Smooth muscle cell (in vitro differentiated cells): ENCODE results near the gene NECAB3. TPM values are rescaled to one million over a fixed set of nuclear protein-coding genes. Genes with fewer than 3 reads are reported as not detected.
A peak's percentile ranks its signal among the peaks of the same experiment; 100 is the strongest.

ENCODE experiments used
- DNase-seq: peaks from one replicate; lab custom pipeline; 2025; ENCODE audit not compliant: unreplicated experiment; lab: John Stamatoyannopoulos, UW
- H2AFZ ChIP-seq: fragments of 200-600 bp; sonication (generic); 2 replicates; pipeline ENCODE4 v1.6.0; 2016; ENCODE audit warnings: antibody characterized with exemption, low read depth, mild to moderate bottlenecking
- H3F3A ChIP-seq: fragments of 200-600 bp; sonication (generic); 2 replicates; pipeline ENCODE4 v1.6.0; 2017; ENCODE audit warnings: antibody characterized with exemption, low read depth
- H3K27ac ChIP-seq: fragments of 200-600 bp; sonication (generic); 2 replicates; pipeline ENCODE4 v1.5.1; 2016; ENCODE audit warnings: low read depth, mild to moderate bottlenecking
- H3K27me3 ChIP-seq: fragments of 200-600 bp; sonication (generic); 2 replicates; pipeline ENCODE4 v1.6.1; 2016; ENCODE audit warnings: low read depth, mild to moderate bottlenecking
- H3K36me3 ChIP-seq: fragments of 200-600 bp; sonication (generic); 2 replicates; pipeline ENCODE4 v1.5.1; 2016; ENCODE audit warnings: low read depth
- H3K4me1 ChIP-seq: fragments of 200-600 bp; sonication (generic); 2 replicates; pipeline ENCODE4 v1.5.1; 2016; ENCODE audit warnings: low read depth
- H3K4me2 ChIP-seq: fragments of 200-600 bp; sonication (generic); 2 replicates; pipeline ENCODE4 v1.6.0; 2016; ENCODE audit warnings: mild to moderate bottlenecking
- H3K4me3 ChIP-seq: fragments of 200-600 bp; sonication (generic); 2 replicates; pipeline ENCODE4 v1.5.1; 2016; ENCODE audit warnings: mild to moderate bottlenecking
- H3K79me2 ChIP-seq: fragments of 200-600 bp; sonication (generic); 2 replicates; pipeline ENCODE4 v1.6.0; 2016; ENCODE audit warnings: low read depth, mild to moderate bottlenecking
- H3K9ac ChIP-seq: fragments of 200-600 bp; sonication (generic); 2 replicates; pipeline ENCODE4 v1.6.0; 2016; ENCODE audit warnings: low read depth
- H3K9me3 ChIP-seq: fragments of 200-600 bp; sonication (generic); replicated peaks from 2 replicates; pipeline ENCODE4 v1.5.1; 2016; ENCODE audit warnings: low read depth
- H4K20me1 ChIP-seq: fragments of 200-600 bp; sonication (generic); 2 replicates; pipeline ENCODE4 v1.6.0; 2016; ENCODE audit warnings: low read depth
- CTCF ChIP-seq: fragments of 200-600 bp; sonication (generic); IDR thresholded peaks from 2 replicates; pipeline ENCODE4 v1.5.1; 2017; ENCODE audit warnings: borderline replicate concordance, mild to moderate bottlenecking, antibody characterized with exemption; ENCODE audit not compliant: insufficient read depth, poor library complexity, severe bottlenecking
- WGBS: methylation state at CpG from one replicate; pipeline ENCODE4 v1.1.7; 2016; ENCODE audit warnings: low lambda C conversion rate; 5-methylcytosine and 5-hydroxymethylcytosine counted together
- polyA plus RNA-seq: library from polyadenylated mRNA; unstranded; fragments of >200 nt; fragmentation: Nextera tagmentation; extraction: Ambion mirVana; gene quantifications from 2 replicates; pipeline ENCODE4 v1.2.1, GENCODE V29; 2016
- total RNA-seq: library from RNA; depleted of rRNA; stranded (reverse); fragments of >200 nt; gene quantifications from 2 replicates; pipeline ENCODE4 v1.2.3, GENCODE V29; 2014

The NECAB3 gene
- total and polyA plus RNA-seq, 2 experiments from 2014 or later = 20.3 to 25.8 TPM

- 100% methylated on average over 2 of the region's 2 CpGs for WGBS
These were observed 9.5 kb downstream of the NECAB3 start for GRCh38 chr20:33664762-33665144.

GRCh38 chr20:33664085-33664761 lies 10.0 kb downstream of the NECAB3 start:
- peaks cover 5% of the 10 kb centered on the region for H3K79me2 ChIP-seq
- peak overlapping the region; percentile 63 for H3K27ac ChIP-seq
- no peaks in the 10 kb centered on the region for H3K27me3 ChIP-seq
- H3K4me2 ChIP-seq = peak overlapping the region; percentile 96
- H3K9me3 ChIP-seq = no peaks in the 10 kb centered on the region
- H4K20me1 ChIP-seq = no peaks in the 10 kb centered on the region
- H3K4me3 ChIP-seq = peak overlapping the region; percentile 75
- WGBS = 54% methylated on average over 9 of the region's 9 CpGs
- TF ChIP-seq CTCF = no peak
- DNase-seq = no peak
- H3K4me1 ChIP-seq = peaks cover 6% of the 10 kb centered on the region
- peak overlapping the region; percentile 56 for H2AFZ ChIP-seq
- H3F3A ChIP-seq = peaks cover 15% of the 10 kb centered on the region
- peak overlapping the region; percentile 66 for H3K9ac ChIP-seq
- no peaks in the 10 kb centered on the region for H3K36me3 ChIP-seq

More at GRCh38 chr20:33664762-33665144, 9.5 kb downstream of the NECAB3 start:
- Histone ChIP-seq H3K4me1 (peaks cover 6% of the 10 kb centered on the region), H3K27me3 (no peaks in the 10 kb centered on the region), H3K79me2 (peaks cover 5% of the 10 kb centered on the region), H3K9me3 (no peaks in the 10 kb centered on the region), H3K36me3 (no peaks in the 10 kb centered on the region), H3K4me2 (no peak overlapping the region), H2AFZ (no peak overlapping the region), H4K20me1 (no peaks in the 10 kb centered on the region), H3F3A (peaks cover 15% of the 10 kb centered on the region), H3K9ac (no peak overlapping the region), H3K4me3 (no peak overlapping the region), H3K27ac (peak overlapping the region; percentile 63)
- DNase-seq = no peak
- no peak for TF ChIP-seq CTCF

- TF ChIP-seq CTCF = no peak
- no peaks in the 10 kb centered on the region for H3K36me3 ChIP-seq
- peak overlapping the region; percentile 56 for H2AFZ ChIP-seq
- peak; percentile 59 for DNase-seq
- H3K79me2 ChIP-seq = peaks cover 5% of the 10 kb centered on the region
- H3K9me3 ChIP-seq = no peaks in the 10 kb centered on the region
- WGBS = under 1% methylated on average over 84 of the region's 84 CpGs
- peak overlapping the region; percentile 96 for H3K4me2 ChIP-seq
- peak overlapping the region; percentile 66 for H3K9ac ChIP-seq
- peak overlapping the region; percentile 75 for H3K4me3 ChIP-seq
- H3K4me1 ChIP-seq = peaks cover 6% of the 10 kb centered on the region
- no peaks in the 10 kb centered on the region for H4K20me1 ChIP-seq
- H3K27me3 ChIP-seq = no peaks in the 10 kb centered on the region
- H3F3A ChIP-seq = peaks cover 12% of the 10 kb centered on the region
- peak overlapping the region; percentile 63 for H3K27ac ChIP-seq
These were observed 10.8 kb downstream of the NECAB3 start for GRCh38 chr20:33663161-33664084.
